ENCODE measurements around the gene CLIP4. TPM values are rescaled to one million over a fixed set of nuclear protein-coding genes. Genes with fewer than 3 reads are reported as not detected.
"Not testable (repeated sequence)": the region's sequence is repeated elsewhere in the genome, so short reads cannot be mapped to it uniquely, and the experiment has no call there.

CLIP4 gene
- polyA plus RNA-seq, 1 of the 3 experiments (the other 2 are of a cell fraction) = 12.7 TPM

GRCh38 chr2:29084554-29084953, 30.7 kb upstream of the CLIP4 start:
- Histone ChIP-seq H3K27ac (ENCODE audit: low read depth in 2 of 2, low read length in 1 of 2) (no peak overlapping the region), H3K9me3 (no peaks in the 10 kb centered on the region), H2AFZ (ENCODE audit: low read depth) (no peak overlapping the region), H3F3A (replicated peaks; ENCODE audit: insufficient read depth) (no peaks in the 10 kb centered on the region), H3K9me2 (no peaks in the 10 kb centered on the region), H4K20me1 (ENCODE audit: insufficient read depth) (no peaks in the 10 kb centered on the region), H3K9ac (no peak overlapping the region), H3K36me3 (replicated peaks in 1 of 2; ENCODE audit: control insufficient read depth in 1 of 2, insufficient read depth in 2 of 2, low read length in 1 of 2) (no peaks in the 10 kb centered on the region), H3K4me1 (ENCODE audit: control insufficient read depth in 1 of 2, insufficient read depth in 2 of 2, low read depth in 1 of 2, low read length in 1 of 2) (no peaks in the 10 kb centered on the region), H3K4me3 (ENCODE audit: low read depth in 2 of 2, low read length in 1 of 2) (no peak overlapping the region), H3K27me3 (ENCODE audit: insufficient read depth) (no peaks in the 10 kb centered on the region), H3K79me2 (ENCODE audit: insufficient read depth) (no peaks in the 10 kb centered on the region), H3K4me2 (no peak overlapping the region)
- no peak for TF ChIP-seq CTCF (IDR thresholded peaks at IDR 0.05)
- TF ChIP-seq EP300 (IDR thresholded peaks at IDR 0.05; ENCODE audit: borderline replicate concordance in 1 of 2, low read depth in 1 of 2, low read length in 1 of 2) = no peak
- TF ChIP-seq FOXM1 (IDR thresholded peaks at IDR 0.05; ENCODE audit: low read depth) = no peak
- TF ChIP-seq CHD2 (IDR thresholded peaks at IDR 0.05; ENCODE audit: low read length, partially characterized antibody) = no peak
- TF ChIP-seq RXRA (IDR thresholded peaks at IDR 0.05; ENCODE audit: borderline replicate concordance, low read depth) = no peak
- TF ChIP-seq RAD21 (IDR thresholded peaks at IDR 0.05; ENCODE audit: low read length) = no peak
- TF ChIP-seq PBX3 (IDR thresholded peaks at IDR 0.05) = no peak
- CTCF ChIA-PET = no interaction called here
- 94% methylated on average over 1 of the region's 1 CpG for WGBS (ENCODE audit: low lambda C conversion rate)
- POLR2A ChIA-PET = no interaction called here
- DNase-seq = no peak

GRCh38 chr2:29090311-29090710, 24.9 kb upstream of the CLIP4 start:
- H3K36me3 ChIP-seq (replicated peaks in 1 of 2; ENCODE audit: control insufficient read depth in 1 of 2, insufficient read depth in 2 of 2, low read length in 1 of 2); H3F3A ChIP-seq (replicated peaks; ENCODE audit: insufficient read depth); H3K27ac ChIP-seq (ENCODE audit: low read depth in 2 of 2, low read length in 1 of 2); H3K79me2 ChIP-seq (ENCODE audit: insufficient read depth); H3K27me3 ChIP-seq (ENCODE audit: insufficient read depth); POLR2A ChIA-PET; H3K9me2 ChIP-seq; H3K4me3 ChIP-seq (ENCODE audit: low read depth in 2 of 2, low read length in 1 of 2); H3K4me2 ChIP-seq; H3K9me3 ChIP-seq; H3K4me1 ChIP-seq (ENCODE audit: control insufficient read depth in 1 of 2, insufficient read depth in 2 of 2, low read depth in 1 of 2, low read length in 1 of 2); H3K9ac ChIP-seq; DNase-seq; H4K20me1 ChIP-seq (ENCODE audit: insufficient read depth); H2AFZ ChIP-seq (ENCODE audit: low read depth): not testable (repeated sequence)
- 64% methylated on average over 7 of the region's 7 CpGs for WGBS (ENCODE audit: low lambda C conversion rate)
- CTCF ChIA-PET = interaction anchor here (1.4 kb wide), 1 partner anchor 30 kb away, joined by 3 read pairs; no protein-coding TSS in a partner anchor

GRCh38 chr2:29096969-29097368, 18.2 kb upstream of the CLIP4 start:
- WGBS (ENCODE audit: low lambda C conversion rate) = 84% methylated on average over 8 of the region's 8 CpGs
- no peaks in the 10 kb centered on the region for H3K9me3 ChIP-seq
- no peak overlapping the region for H3K4me3 ChIP-seq (ENCODE audit: low read depth in 2 of 2, low read length in 1 of 2)
- H3K9me2 ChIP-seq = no peaks in the 10 kb centered on the region
- H4K20me1 ChIP-seq (ENCODE audit: insufficient read depth) = no peaks in the 10 kb centered on the region
- DNase-seq = no peak
- H3K4me1 ChIP-seq (ENCODE audit: control insufficient read depth in 1 of 2, insufficient read depth in 2 of 2, low read depth in 1 of 2, low read length in 1 of 2) = no peaks in the 10 kb centered on the region; a peak in 2 of 4 replicates
- H3F3A ChIP-seq (replicated peaks; ENCODE audit: insufficient read depth) = no peaks in the 10 kb centered on the region
- H3K27me3 ChIP-seq (ENCODE audit: insufficient read depth) = no peaks in the 10 kb centered on the region
- H3K4me2 ChIP-seq = no peak overlapping the region
- ChIA-PET CTCF (interaction anchor here (1.1 kb wide), 1 partner anchor 10 kb away, joined by 3 read pairs; no protein-coding TSS in a partner anchor), POLR2A (interaction anchor here (0.6 kb wide), 1 partner anchor 135 kb away, joined by 3 read pairs; no protein-coding TSS in a partner anchor)
- H3K79me2 ChIP-seq (ENCODE audit: insufficient read depth) = no peaks in the 10 kb centered on the region
- no peaks in the 10 kb centered on the region for H3K36me3 ChIP-seq (replicated peaks in 1 of 2; ENCODE audit: control insufficient read depth in 1 of 2, insufficient read depth in 2 of 2, low read length in 1 of 2)
- no peak overlapping the region for H3K9ac ChIP-seq
- H2AFZ ChIP-seq (ENCODE audit: low read depth) = no peak overlapping the region
- no peak overlapping the region for H3K27ac ChIP-seq (ENCODE audit: low read depth in 2 of 2, low read length in 1 of 2)
- TF ChIP-seq PBX3 (IDR thresholded peaks at IDR 0.05) = no peak
- no peak for TF ChIP-seq REST (IDR thresholded peaks at IDR 0.05; ENCODE audit: low read depth, low read length)
- no peak for TF ChIP-seq MEF2A (IDR thresholded peaks at IDR 0.05; ENCODE audit: borderline replicate concordance, low read depth)
- no peak for TF ChIP-seq CTCF (IDR thresholded peaks at IDR 0.05)
- no peak for TF ChIP-seq CHD2 (IDR thresholded peaks at IDR 0.05; ENCODE audit: low read length, partially characterized antibody)

Data from SK-N-SH (cell line).